Stomach (tissue), 4 donors: ENCODE measurements around the gene SUPT3H.

Experiments used
- EP300 ChIP-seq: sonication (generic); formaldehyde crosslinking; IDR thresholded peaks from one replicate; pipeline ENCODE4 v1.6.1; 2017; ENCODE audit warnings: antibody characterized with exemption
- POLR2A ChIP-seq, 4 donors: fragments of 450-650 bp; IDR thresholded peaks; one replicate each; pipeline ENCODE4 v1.6.1; 2016; ENCODE audit warnings: antibody characterized with exemption in 4 of 4, control low read depth in 2 of 4, mild to moderate bottlenecking in 1 of 4, moderate library complexity in 1 of 4
- POLR2AphosphoS5 ChIP-seq, 3 donors: sonication (generic); formaldehyde crosslinking; IDR thresholded peaks; one replicate each; pipeline ENCODE4 v1.6.1; 2016; ENCODE audit warnings: antibody characterized with exemption in 3 of 3
- TF ChIP-seq, protein P1 (sequence below), 7 experiments: fragments of 450-650 bp in 4 of 7; fragments of 200-600 bp in 3 of 7; sonication (generic) in 3 of 7; IDR thresholded peaks; one replicate each; pipeline ENCODE4 v1.5.1; 2016 to 2019; ENCODE audit warnings: antibody characterized with exemption in 7 of 7, control low read depth in 2 of 7, mild to moderate bottlenecking in 1 of 7

DNA sequence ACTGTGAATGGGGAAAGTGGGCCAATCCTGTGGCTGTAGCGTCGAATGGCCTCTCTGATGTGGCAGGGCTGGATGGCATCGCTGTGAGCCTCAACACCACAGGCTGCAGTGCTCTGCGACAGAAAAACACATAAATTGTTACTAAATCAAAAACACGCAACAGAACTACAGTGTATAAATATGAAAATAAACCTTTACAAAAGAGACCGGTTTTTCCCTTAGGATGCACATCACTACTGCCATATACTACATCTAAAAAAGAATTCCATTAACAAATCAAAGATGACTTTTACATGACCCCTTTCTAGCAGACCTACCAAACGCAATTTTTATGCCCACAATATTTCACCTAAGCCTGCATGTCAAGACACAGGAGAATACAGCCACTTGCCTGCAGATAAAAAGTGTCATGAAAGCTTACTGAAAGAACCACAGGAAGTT, 445.1 kb downstream of the SUPT3H start:
- TF ChIP-seq POLR2A (IDR thresholded peaks at IDR 0.05), result no peak
- TF ChIP-seq, protein P1, sequence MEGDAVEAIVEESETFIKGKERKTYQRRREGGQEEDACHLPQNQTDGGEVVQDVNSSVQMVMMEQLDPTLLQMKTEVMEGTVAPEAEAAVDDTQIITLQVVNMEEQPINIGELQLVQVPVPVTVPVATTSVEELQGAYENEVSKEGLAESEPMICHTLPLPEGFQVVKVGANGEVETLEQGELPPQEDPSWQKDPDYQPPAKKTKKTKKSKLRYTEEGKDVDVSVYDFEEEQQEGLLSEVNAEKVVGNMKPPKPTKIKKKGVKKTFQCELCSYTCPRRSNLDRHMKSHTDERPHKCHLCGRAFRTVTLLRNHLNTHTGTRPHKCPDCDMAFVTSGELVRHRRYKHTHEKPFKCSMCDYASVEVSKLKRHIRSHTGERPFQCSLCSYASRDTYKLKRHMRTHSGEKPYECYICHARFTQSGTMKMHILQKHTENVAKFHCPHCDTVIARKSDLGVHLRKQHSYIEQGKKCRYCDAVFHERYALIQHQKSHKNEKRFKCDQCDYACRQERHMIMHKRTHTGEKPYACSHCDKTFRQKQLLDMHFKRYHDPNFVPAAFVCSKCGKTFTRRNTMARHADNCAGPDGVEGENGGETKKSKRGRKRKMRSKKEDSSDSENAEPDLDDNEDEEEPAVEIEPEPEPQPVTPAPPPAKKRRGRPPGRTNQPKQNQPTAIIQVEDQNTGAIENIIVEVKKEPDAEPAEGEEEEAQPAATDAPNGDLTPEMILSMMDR (IDR thresholded peaks at IDR 0.05), result no peak
- no peak for TF ChIP-seq EP300
- no peak for TF ChIP-seq POLR2AphosphoS5 (IDR thresholded peaks at IDR 0.05)
